NCI-H460 (cell line): ENCODE data around the gene RPRD1A. TPM values are rescaled to one million over a fixed set of nuclear protein-coding genes. Genes with fewer than 3 reads are reported as not detected.
"Not testable (repeated sequence)": the region's sequence is repeated elsewhere in the genome, so short reads cannot be mapped to it uniquely, and the experiment has no call there.

ENCODE experiments used
- DNase-seq: peaks from one replicate; pipeline ENCODE4 v3.0.0-alpha.2; 2016; ENCODE audit warnings: low read depth; ENCODE audit errors: extremely low read depth
- total RNA-seq: library from RNA; depleted of rRNA; stranded (reverse); fragments of >200 nt; shearing (Covaris generic); gene quantifications from 2 replicates; pipeline ENCODE4 v1.2.3, GENCODE V29; 2014

RPRD1A gene
- total RNA-seq, 1 experiment from 2014 or later = 76.0 TPM

- no peak for DNase-seq
These were observed 93.7 kb downstream of the RPRD1A start for GRCh38 chr18:35973650-35974049.

GRCh38 chr18:35972197-35973000 lies 95.0 kb downstream of the RPRD1A start, which contains the start of gene RMP24:
TSS of gene RMP24 (plus strand) at chr18:35972679.
- peak; percentile 87 for DNase-seq

- peak; percentile 3 for DNase-seq
These were observed 95.6 kb downstream of the RPRD1A start for GRCh38 chr18:35971661-35972196.

- DNase-seq = no peak
These were observed 97.7 kb downstream of the RPRD1A start for GRCh38 chr18:35969676-35970075.

DNA sequence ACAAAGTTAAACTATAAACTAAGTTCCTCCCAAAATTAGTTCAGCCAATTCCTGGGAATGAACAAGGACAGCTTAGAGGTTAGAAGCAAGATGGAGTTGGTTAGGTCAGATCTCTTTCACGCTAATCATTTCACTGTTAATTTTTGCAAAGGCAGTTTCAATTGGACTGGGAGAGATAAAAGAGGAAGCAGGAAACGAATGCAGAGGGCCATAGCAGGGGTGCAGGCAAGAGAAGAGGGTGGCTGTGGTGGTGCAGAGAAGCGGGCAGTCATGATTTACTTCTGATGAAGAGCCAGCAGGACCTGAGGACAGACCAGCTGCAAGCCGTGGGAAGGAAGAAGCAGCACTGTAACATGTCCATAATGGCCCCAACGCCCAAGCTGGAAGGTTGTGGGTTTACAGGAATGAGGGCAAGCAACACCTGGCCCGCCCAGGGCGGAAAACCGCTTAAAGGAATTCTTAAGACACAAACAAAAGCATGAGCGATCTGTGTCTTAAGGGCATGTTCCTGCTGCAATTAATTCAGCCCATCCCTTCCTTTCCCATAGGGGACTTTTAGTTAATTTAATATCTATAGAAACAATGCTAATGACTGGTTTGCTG lies 99.0 kb downstream of the RPRD1A start:
- DNase-seq = no peak

DNA sequence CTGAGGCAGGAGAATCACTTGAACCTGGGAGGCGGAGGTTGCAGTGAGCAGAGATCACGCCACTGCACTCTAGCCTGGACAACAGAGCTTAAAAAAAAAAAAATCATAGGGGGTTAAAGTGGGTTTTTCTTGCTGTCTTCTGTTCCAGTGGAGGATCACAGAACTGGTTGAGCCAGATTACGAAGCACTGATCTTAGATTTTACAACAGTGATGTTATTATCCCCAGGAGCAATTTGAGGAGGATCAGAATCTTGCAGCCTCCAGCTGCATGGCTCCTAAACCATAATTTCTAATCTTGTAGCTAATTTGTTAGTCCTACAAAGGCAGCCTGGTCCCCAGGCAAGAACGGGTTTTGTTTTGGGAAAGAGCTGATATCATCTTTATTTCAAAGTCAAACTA lies 99.5 kb downstream of the RPRD1A start:
- DNase-seq = not testable (repeated sequence)

GRCh38 chr18:35964319-35964718 lies 103.0 kb downstream of the RPRD1A start:
- no peak for DNase-seq

DNA sequence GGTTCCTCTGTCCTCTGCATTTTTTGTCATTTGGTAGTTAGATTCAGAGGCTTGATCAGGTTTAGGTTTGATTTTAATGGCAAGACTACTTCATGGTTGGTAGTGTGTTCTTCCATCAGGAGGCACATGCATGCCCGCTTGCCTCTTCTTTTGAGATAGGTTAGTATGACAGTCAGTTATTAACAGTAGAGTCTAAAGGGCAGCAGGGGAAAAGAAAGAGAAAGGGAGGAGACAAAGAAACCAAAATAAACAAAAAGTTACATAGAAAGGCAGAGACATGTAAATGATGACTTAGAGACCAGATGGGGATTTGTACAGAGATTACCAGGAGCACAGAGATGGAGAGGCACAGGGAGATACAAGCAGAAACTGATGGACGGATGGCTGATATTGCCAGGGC lies 105.0 kb downstream of the RPRD1A start:
- DNase-seq = no peak

DNA sequence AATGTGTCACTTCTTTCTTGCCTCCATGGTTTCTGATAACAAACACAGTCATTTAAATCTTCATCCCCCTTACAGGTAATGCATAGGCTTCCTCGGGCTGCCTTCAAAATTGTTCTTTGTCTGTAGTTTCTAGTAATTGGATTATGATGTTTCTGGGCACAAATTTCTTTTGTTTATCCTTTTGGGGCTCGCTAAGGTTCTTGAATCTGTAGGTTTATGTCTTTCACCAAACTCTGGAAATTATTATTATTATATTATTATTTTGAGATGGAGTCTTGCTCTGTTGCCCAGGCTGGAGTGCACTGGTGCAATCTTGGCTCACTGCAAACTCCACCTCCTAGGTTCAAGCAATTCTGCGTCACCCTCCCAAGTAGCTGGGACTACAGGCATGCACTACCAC lies 111.1 kb downstream of the RPRD1A start:
- no peak for DNase-seq

GRCh38 chr18:35953688-35954087 lies 113.7 kb downstream of the RPRD1A start:
- no peak for DNase-seq

DNA sequence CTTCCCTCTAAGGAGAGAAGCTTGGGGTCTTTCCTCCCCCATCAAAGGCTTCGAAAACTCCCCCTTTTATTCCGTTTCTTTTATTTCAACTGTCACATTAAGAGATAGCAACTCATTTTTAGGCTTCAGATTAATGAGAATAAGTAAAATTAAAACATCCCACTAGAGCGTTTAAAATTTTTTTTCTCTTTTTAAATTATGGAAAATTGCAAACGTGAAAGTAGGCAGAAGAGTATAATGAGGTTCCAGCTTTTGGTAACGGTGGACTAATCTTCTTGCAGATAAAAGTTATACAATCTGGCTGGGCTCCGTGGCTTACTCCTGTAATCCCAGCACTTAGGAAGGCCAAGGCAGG lies 116.8 kb downstream of the RPRD1A start:
- DNase-seq = no peak

GRCh38 chr18:35949903-35950627 lies 117.3 kb downstream of the RPRD1A start:
- DNase-seq = peak; percentile 32

DNA sequence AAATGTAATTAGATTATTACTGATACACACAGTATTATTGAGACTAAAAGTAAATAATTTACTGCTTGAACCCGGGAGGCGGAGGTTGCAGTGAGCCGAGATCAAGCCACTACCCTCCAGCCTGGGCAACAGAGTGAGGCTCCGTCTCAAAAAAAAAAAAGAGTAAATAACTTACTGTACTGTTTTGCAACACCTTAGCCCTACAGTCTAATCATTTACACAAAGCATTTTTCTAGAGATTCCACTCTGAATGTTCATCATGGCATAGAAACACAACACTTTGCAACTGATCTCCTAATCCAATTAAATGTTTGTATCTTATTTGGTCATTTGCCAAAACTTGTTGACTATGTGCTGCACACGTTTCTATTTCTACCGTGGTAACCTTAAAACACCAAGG lies 118.3 kb downstream of the RPRD1A start:
- DNase-seq = no peak

DNA sequence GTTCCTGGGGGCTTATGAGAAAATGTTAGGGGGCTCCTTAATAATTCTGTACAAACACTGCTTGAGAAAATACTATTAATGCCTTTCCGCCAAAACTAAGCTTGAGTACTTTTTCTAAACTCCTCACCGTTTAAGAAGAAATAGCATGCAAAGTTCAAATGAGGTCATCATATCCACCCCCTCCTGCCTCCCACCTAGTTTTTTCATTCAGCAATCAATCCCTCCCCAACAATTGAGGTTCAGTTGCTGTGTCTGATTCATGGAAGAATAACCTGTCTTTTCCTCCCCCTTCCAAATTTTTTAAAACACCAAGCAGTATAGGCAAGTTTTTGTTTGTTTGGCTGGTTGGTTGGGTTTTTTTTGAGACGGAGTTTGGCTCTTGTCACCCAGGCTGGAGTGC lies 119.3 kb downstream of the RPRD1A start:
- no peak for DNase-seq

- DNase-seq = no peak
These were observed 124.7 kb downstream of the RPRD1A start for GRCh38 chr18:35942661-35943060.

DNA sequence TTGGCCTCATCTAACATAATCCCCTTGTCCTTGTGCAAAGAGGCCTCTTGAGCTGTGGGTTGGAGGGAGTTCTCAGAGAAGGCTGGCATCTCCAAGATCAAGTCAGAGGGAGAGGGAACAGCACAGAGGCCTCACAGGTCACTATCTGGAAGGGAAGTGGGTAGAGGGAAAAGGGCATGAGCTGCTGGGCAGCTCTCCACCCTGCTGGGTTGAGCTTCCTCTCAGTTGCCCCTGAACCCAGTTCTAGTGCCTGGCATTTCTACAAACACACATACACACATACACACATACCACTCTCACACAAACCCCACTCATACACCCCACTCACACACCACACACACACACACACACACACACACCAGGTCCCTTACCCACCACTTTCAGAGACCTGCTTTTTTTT lies 125.2 kb downstream of the RPRD1A start:
- no peak for DNase-seq

GRCh38 chr18:35941299-35941698 lies 126.1 kb downstream of the RPRD1A start:
- DNase-seq = no peak
